EH (cell line): Measurements from ENCODE around the gene PHYH.
A peak's percentile ranks its signal among the peaks of the same experiment; 100 is the strongest.
"Not testable (repeated sequence)": the region's sequence is repeated elsewhere in the genome, so short reads cannot be mapped to it uniquely, and the experiment has no call there.

Source experiments
- DNase-seq: peaks from one replicate; pipeline ENCODE4 v3.0.0-alpha.2; 2015; ENCODE audit warnings: low read depth

Gene PHYH

GRCh38 chr10:13270877-13271551, 28.9 kb downstream of the PHYH start:
- peak; percentile 34 for DNase-seq

GRCh38 chr10:13268841-13269240, 31.0 kb downstream of the PHYH start:
- no peak for DNase-seq

- no peak for DNase-seq
Observed at GRCh38 chr10:13268310-13268709, 31.6 kb downstream of the PHYH start.

GRCh38 chr10:13263591-13263990, 36.3 kb downstream of the PHYH start:
- DNase-seq, result no peak

- no peak for DNase-seq
Observed at GRCh38 chr10:13262433-13262832, 37.4 kb downstream of the PHYH start.

- DNase-seq, result no peak
Observed at GRCh38 chr10:13257621-13258140, 42.2 kb downstream of the PHYH start.

GRCh38 chr10:13256627-13257026, 43.2 kb downstream of the PHYH start:
- DNase-seq, result no peak

GRCh38 chr10:13253726-13254125, 46.1 kb downstream of the PHYH start:
- no peak for DNase-seq

GRCh38 chr10:13247784-13248183, 52.1 kb downstream of the PHYH start:
- no peak for DNase-seq

GRCh38 chr10:13247246-13247645, 52.6 kb downstream of the PHYH start:
- DNase-seq, result no peak

- DNase-seq, result not testable (repeated sequence)
Observed at GRCh38 chr10:13242260-13242659, 57.6 kb downstream of the PHYH start.

GRCh38 chr10:13241613-13242012, 58.3 kb downstream of the PHYH start:
- no peak for DNase-seq

- DNase-seq, result no peak
Observed at GRCh38 chr10:13239923-13240322, 59.9 kb downstream of the PHYH start.

- no peak for DNase-seq
Observed at GRCh38 chr10:13238271-13239077, 61.4 kb downstream of the PHYH start.

GRCh38 chr10:13236638-13237037, 63.2 kb downstream of the PHYH start:
- DNase-seq, result no peak

- DNase-seq, result not testable (repeated sequence)
Observed at GRCh38 chr10:13234736-13235135, 65.1 kb downstream of the PHYH start.

- DNase-seq, result no peak
Observed at GRCh38 chr10:13234172-13234571, 65.7 kb downstream of the PHYH start, which contains the start of gene UCMA. UCMA (minus strand) TSS chr10:13234374; CDS start chr10:13234258, 116 bp downstream.

- no peak for DNase-seq
Observed at GRCh38 chr10:13233358-13233757, 66.5 kb downstream of the PHYH start.

- no peak for DNase-seq
Observed at GRCh38 chr10:13231808-13232207, 68.1 kb downstream of the PHYH start.

GRCh38 chr10:13231190-13231589, 68.7 kb downstream of the PHYH start:
- no peak for DNase-seq
